ENCODE measurements around the gene FBXO47. TPM values are rescaled to one million over a fixed set of nuclear protein-coding genes. Genes with fewer than 3 reads are reported as not detected.
A peak's percentile ranks its signal among the peaks of the same experiment; 100 is the strongest.

FBXO47 gene, protein sequence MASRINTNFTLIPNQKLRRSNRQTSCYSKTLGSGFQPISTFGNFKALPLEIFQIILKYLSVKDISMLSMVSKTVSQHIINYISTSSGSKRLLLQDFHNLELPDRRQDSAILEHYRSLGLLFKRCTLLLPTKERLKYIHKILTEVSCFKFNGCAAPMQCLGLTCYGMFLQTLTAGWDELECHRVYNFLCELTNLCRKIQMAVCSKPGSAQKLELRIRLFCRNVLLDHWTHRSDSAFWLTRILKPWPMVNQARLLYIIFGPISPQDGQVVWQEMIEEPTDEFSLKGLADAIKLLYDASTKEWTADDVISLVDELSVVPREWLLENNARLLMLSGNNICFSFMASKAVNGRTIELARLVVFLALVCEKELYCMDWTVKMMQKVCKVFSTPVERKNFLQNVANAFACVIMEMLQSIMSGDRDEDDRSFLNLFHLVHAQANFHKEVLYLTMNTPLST
- not detected for total RNA-seq

DNA sequence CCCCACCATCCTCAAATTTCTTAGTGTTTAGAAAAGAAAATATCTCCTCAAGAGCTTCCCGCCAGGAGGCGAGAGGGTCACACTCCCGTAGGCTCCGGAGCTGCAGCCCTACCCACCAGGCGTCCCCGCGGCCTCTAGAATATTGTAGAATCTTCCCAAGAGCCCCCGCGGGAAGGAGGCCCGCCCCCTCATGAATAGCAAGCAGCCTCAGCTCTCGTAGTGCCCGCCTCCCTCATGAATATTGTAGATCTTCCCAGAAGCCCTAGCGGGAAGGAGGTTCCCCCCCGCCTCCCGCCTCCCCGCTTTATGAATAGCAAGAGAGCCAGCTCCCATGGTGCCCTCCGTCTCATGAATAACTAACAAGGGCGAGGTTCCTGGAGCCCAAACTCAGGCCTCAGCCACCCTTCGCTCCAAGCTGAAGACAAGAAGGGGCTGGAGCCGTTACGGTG, at the start of gene FBXO47:
FBXO47 (minus strand) TSS at position 114 of the 449 bp plus-strand sequence. CDS start 4,378 bp downstream, outside the sequence.
- Mint-ChIP-seq H3K27ac (peak within 1 kb of the TSS; percentile 83), H3K36me3 (ENCODE audit: low read depth) (no peaks in the 10 kb centered on the region), H3K9me3 (ENCODE audit: insufficient read depth) (no peaks in the 10 kb centered on the region), H3K4me3 (peak within 1 kb of the TSS; percentile 77), H3K4me1 (ENCODE audit: low read depth) (peaks cover 28% of the 10 kb centered on the region), H3K27me3 (ENCODE audit: low read depth) (peaks cover 4% of the 10 kb centered on the region)
- CTCF ChIA-PET, result interaction anchor here (1.1 to 1.7 kb wide), 5 partner anchors 16 to 207 kb away, joined by 5 to 20 read pairs (median 5); partner anchors contain the start of gene LASP1NB
- POLR2A ChIA-PET, result interaction anchor here (0.7 to 1.4 kb wide), 3 partner anchors 98 to 207 kb away, joined by 3 to 7 read pairs (median 3); partner anchors contain the start of genes LASP1 and RPL23
- peak; percentile 91 for DNase-seq
- peak; percentile 99 for ATAC-seq

DNA sequence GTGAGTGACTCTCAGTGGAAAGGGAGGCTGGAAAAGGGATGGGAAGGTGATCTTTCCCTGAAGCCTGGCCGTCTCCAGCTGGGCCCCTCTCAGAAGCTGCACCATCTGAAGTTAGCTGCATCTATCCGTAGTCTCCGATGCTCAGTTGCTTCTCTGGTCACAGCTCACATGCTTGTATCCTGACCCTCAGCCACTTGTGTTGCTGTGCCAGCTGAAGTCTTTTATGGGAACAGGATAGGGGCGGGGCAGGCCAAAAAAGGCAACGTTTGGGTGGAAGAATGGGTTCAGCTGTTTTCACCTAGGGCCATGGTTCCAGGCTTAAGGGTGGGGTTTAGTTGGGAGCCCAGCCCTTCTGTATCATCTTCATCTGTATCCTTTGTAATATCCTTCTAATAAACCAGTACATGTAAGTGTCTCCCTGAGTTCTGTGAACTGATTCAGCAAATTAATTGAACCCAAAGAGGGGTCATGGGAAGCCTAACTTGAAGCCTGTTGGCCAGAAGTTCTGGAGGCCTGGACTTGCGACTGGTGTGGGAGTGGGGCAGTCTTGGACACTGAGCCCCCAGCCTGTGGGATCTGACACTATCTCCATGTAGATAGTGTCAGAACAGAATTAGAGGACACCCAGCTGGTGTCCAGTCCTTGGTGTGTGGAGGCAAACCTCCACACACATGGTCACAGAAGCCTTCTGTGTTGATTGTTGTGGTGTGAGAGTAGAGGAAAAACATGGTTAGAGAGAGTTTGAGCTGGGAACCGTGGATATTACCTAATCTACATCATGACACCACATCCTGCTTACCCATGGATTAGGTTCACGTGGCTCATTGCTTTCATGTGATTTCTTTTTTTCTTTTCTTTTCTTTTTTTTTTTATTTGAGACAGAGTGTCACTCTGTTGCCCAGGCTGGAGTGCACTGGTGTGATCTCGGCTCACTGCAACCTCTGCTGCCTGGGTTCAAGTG, 49.3 kb upstream of the FBXO47 start:
- peak; percentile 34 for DNase-seq
- ChIA-PET POLR2A (no interaction called here), CTCF (interaction anchor here (1.0 to 5.8 kb wide), 4 partner anchors 33 to 158 kb away, joined by 3 to 34 read pairs (median 8); no protein-coding TSS in a partner anchor)
- Mint-ChIP-seq H3K4me1 (ENCODE audit: low read depth) (peaks cover 27% of the 10 kb centered on the region), H3K27me3 (ENCODE audit: low read depth) (peaks cover 3% of the 10 kb centered on the region), H3K9me3 (ENCODE audit: insufficient read depth) (no peaks in the 10 kb centered on the region), H3K27ac (peak overlapping the region; percentile 68), H3K36me3 (ENCODE audit: low read depth) (no peaks in the 10 kb centered on the region), H3K4me3 (no peak overlapping the region)
- ATAC-seq, result peak; percentile 74

DNA sequence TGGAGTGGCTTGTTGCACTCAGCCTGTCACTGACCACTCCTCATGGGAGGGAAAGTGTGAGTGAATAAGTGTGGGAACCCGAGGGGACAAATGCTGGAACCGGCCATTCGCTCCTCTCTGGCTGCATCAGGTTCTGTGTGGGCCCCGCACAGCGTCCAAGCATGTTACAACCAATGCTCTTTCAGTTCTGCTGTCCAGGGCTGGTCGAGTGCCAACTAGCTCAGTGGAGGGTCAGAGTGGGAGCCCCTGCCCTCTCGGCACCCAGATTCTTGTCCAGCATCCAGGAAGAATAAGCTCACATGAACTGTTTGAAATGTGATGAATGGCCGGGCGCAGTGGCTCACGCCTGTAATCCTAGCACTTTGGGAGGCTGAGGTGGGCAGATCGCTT, 48.3 kb upstream of the FBXO47 start:
- Mint-ChIP-seq H3K4me3 (no peak overlapping the region), H3K9me3 (ENCODE audit: insufficient read depth) (no peaks in the 10 kb centered on the region), H3K36me3 (ENCODE audit: low read depth) (no peaks in the 10 kb centered on the region), H3K4me1 (ENCODE audit: low read depth) (peaks cover 27% of the 10 kb centered on the region), H3K27ac (no peak overlapping the region), H3K27me3 (ENCODE audit: low read depth) (no peaks in the 10 kb centered on the region)
- DNase-seq, result no peak
- CTCF ChIA-PET, result interaction anchor here (1.0 to 5.8 kb wide), 3 partner anchors 32 to 149 kb away, joined by 3 to 34 read pairs (median 6); no protein-coding TSS in a partner anchor
- ATAC-seq, result no peak
- POLR2A ChIA-PET, result no interaction called here

DNA sequence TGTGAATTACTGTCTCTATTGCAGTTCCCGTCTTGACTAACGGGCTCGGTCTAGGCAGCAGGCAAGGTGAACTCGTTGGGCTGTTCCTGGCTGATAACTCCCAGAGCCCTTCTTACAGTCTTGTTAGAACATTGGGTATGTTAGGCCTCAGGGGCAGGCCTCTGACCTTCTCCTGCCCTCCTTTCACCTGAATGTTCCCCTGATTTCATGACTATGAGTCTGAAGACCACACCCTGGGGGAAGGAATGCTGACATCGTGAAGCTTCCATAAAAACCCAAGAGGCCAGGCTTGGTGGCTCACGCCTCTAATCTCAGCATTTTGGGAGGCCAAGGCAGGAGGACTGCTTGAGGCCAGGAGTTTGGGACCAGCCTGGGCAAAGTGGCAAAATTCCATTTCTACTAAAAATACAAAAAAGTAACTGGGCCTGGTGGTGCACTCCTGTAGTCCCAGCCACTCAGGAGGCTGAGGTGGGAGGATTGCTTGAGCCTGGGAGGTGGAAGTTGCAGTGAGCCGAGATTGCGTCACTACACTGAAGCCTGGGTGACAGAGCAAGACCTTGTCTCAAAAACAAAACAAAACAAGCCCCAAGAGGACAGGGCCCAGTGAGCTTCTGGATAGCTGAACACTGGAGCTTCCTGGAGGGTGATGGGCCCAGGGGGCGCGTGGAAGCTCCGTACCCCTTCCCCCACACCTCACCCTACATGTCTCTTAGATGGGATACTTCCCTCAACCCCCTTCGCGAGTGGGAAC, 47.8 kb upstream of the FBXO47 start:
- CTCF ChIA-PET, result interaction anchor here (1.0 to 5.8 kb wide), 3 partner anchors 31 to 150 kb away, joined by 3 to 34 read pairs (median 6); no protein-coding TSS in a partner anchor
- no peak overlapping the region for H3K27ac Mint-ChIP-seq
- DNase-seq (no peak), ATAC-seq (no peak)
- no peaks in the 10 kb centered on the region for H3K36me3 Mint-ChIP-seq (ENCODE audit: low read depth)
- no peak overlapping the region for H3K4me3 Mint-ChIP-seq
- no peaks in the 10 kb centered on the region for H3K9me3 Mint-ChIP-seq (ENCODE audit: insufficient read depth)
- H3K4me1 Mint-ChIP-seq (ENCODE audit: low read depth), result peaks cover 27% of the 10 kb centered on the region
- H3K27me3 Mint-ChIP-seq (ENCODE audit: low read depth), result no peaks in the 10 kb centered on the region
- POLR2A ChIA-PET, result no interaction called here

DNA sequence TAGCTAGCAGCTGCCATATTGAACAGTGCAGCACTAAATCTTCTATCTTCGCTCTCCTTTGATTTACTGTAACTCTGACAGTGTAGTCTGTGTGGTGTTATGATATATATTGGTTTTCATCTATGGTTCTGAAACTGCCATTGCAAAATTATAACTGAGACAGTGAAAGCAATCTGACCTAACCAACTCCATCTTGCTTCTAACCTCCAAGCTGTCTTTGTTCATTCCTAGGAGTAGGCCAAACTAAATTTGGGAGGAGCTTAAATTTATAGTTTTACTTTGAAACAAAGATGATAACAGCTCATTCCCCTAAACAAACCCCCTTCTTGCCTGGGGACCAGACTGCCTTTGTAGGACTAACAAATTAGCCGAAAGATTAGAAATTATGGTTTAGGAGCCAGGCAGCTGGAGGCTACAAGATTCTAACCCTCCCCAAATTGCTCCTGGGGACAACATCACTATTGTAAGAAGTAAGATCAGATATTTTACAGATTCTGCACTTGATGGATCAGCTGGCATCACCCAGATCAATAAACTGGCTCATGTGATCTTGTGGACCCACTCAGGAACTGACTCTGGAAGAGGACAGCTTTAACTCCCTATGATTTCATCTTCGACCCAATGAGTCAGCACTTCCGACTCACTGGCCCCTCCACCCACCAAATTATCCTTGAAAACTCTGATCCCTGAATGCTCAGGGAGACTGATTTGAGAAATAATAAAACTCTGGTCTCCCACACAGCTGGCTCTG, 47.0 kb upstream of the FBXO47 start:
- ATAC-seq (no peak), DNase-seq (no peak)
- Mint-ChIP-seq H3K27ac (no peak overlapping the region), H3K4me3 (no peak overlapping the region), H3K36me3 (ENCODE audit: low read depth) (no peaks in the 10 kb centered on the region), H3K27me3 (ENCODE audit: low read depth) (no peaks in the 10 kb centered on the region), H3K9me3 (ENCODE audit: insufficient read depth) (no peaks in the 10 kb centered on the region), H3K4me1 (ENCODE audit: low read depth) (peaks cover 27% of the 10 kb centered on the region)
- POLR2A ChIA-PET, result no interaction called here
- CTCF ChIA-PET, result interaction anchor here (1.0 to 5.8 kb wide), 3 partner anchors 30 to 151 kb away, joined by 3 to 34 read pairs (median 6); no protein-coding TSS in a partner anchor

DNA sequence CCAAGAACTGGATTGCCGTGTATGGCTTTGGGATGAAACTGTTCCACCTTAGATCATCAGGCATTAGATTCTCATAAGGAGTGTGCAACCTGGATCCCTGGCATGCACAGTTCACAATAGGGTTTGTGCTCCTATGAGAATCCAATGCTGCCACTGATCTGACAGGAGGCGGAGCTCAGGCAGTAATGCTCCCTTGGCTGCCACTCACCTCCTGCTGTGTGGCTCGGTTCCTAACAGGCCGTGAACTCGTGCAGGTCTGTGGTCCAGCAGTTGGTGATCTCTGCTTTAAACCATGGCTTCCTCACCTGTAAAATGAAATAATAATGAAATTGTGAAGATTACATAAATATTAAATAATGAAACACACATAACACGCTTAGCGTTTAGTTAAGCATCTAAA, 45.5 kb upstream of the FBXO47 start:
- Mint-ChIP-seq H3K4me1 (ENCODE audit: low read depth) (peaks cover 15% of the 10 kb centered on the region), H3K9me3 (ENCODE audit: insufficient read depth) (no peaks in the 10 kb centered on the region), H3K27ac (no peak overlapping the region), H3K27me3 (ENCODE audit: low read depth) (peaks cover 2% of the 10 kb centered on the region), H3K4me3 (no peak overlapping the region), H3K36me3 (ENCODE audit: low read depth) (no peaks in the 10 kb centered on the region)
- DNase-seq, result no peak
- ChIA-PET CTCF (interaction anchor here (1.4 kb wide), 1 partner anchor 30 kb away, joined by 4 read pairs; no protein-coding TSS in a partner anchor), POLR2A (no interaction called here)
- ATAC-seq, result no peak

DNA sequence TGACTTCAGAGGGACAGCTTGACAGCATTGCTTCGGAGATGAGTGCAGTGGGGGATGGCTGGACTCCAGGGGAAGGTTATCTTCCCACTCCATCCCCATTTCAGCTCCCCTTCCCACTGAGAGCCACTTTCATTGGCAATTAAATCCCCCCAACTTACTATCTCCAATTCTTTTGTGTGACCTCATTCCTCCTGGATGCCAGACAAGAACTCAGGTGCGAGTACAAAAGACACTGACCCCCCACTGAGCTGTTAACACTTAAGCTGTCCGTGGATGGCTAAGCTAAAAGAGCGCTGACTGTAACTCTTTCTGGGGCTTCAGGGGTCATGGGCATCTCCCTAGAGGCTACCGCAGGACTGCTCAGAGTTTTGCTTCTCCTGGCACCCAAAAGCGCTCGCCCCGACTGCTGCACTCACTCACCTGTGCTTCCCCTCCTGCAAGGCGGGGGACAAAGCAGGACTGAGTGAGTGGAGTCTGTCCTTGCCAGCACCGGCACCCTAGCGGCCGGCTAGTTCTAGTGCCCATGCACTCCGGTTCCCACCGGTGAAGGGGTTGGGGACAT, 44.8 kb upstream of the FBXO47 start:
- no peak overlapping the region for H3K4me3 Mint-ChIP-seq
- no peak overlapping the region for H3K27ac Mint-ChIP-seq
- ChIA-PET CTCF (interaction anchor here (1.4 kb wide), 1 partner anchor 29 kb away, joined by 4 read pairs; no protein-coding TSS in a partner anchor), POLR2A (no interaction called here)
- H3K36me3 Mint-ChIP-seq (ENCODE audit: low read depth), result no peaks in the 10 kb centered on the region
- H3K9me3 Mint-ChIP-seq (ENCODE audit: insufficient read depth), result no peaks in the 10 kb centered on the region
- peaks cover 9% of the 10 kb centered on the region for H3K4me1 Mint-ChIP-seq (ENCODE audit: low read depth)
- peaks cover 2% of the 10 kb centered on the region for H3K27me3 Mint-ChIP-seq (ENCODE audit: low read depth)
- ATAC-seq (no peak), DNase-seq (no peak)

DNA sequence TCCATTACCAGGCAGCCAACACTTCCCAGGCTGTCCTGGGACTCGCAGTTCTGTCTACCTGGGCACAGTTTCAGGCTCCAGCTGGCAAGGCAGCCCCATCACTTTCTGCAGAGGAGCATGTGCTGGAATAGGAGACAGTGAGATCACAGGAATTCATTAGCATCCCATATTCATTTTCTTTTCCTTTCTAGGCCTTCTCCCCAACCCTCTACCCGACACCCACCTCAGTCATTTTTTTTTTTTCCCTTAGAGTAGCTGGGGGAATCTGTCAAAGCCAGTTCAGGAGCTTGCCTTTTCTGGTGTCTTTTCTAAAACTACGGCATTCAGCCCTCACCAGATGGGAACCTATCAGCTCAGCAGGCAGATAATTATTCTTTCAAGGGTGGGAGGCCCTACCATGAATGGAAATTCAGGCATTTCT, 42.4 kb upstream of the FBXO47 start:
- no peak overlapping the region for H3K4me3 Mint-ChIP-seq
- ATAC-seq, result no peak
- H3K27me3 Mint-ChIP-seq (ENCODE audit: low read depth), result peaks cover 6% of the 10 kb centered on the region
- CTCF ChIA-PET, result interaction anchor here (0.7 to 1.9 kb wide), 4 partner anchors 11 to 155 kb away, joined by 3 to 6 read pairs (median 4); no protein-coding TSS in a partner anchor
- POLR2A ChIA-PET, result interaction anchor here (0.6 kb wide), 1 partner anchor 24 kb away, joined by 3 read pairs; no protein-coding TSS in a partner anchor
- H3K4me1 Mint-ChIP-seq (ENCODE audit: low read depth), result no peaks in the 10 kb centered on the region
- H3K36me3 Mint-ChIP-seq (ENCODE audit: low read depth), result no peaks in the 10 kb centered on the region
- H3K9me3 Mint-ChIP-seq (ENCODE audit: insufficient read depth), result no peaks in the 10 kb centered on the region
- no peak for DNase-seq
- H3K27ac Mint-ChIP-seq, result no peak overlapping the region

DNA sequence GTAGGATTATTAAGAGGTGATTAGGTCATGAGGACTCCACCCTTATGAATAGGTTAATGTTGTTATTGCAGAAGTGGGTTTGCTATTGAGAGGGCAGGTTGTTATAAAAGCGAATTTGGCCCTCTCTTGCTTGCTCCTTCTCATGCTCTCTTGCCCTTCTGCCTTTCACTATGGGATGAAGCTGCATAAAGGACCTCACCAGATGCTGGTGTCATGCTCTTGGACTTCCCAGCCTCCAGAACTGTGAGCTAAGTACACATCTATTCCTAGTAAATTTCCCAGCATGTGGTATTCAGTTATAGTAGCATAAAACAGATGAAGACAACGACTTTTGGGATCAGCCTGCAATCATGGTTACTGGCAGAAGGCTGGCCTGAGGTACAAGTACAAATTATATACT, 41.4 kb upstream of the FBXO47 start:
- no peaks in the 10 kb centered on the region for H3K9me3 Mint-ChIP-seq (ENCODE audit: insufficient read depth)
- no peaks in the 10 kb centered on the region for H3K36me3 Mint-ChIP-seq (ENCODE audit: low read depth)
- ChIA-PET CTCF (interaction anchor here (0.9 kb wide), 1 partner anchor 62 kb away, joined by 3 read pairs; no protein-coding TSS in a partner anchor), POLR2A (no interaction called here)
- H3K27me3 Mint-ChIP-seq (ENCODE audit: low read depth), result peaks cover 6% of the 10 kb centered on the region
- H3K4me3 Mint-ChIP-seq, result no peak overlapping the region
- no peak overlapping the region for H3K27ac Mint-ChIP-seq
- peaks cover 2% of the 10 kb centered on the region for H3K4me1 Mint-ChIP-seq (ENCODE audit: low read depth)
- ATAC-seq, result no peak
- no peak for DNase-seq

Data from activated CD8-positive, alpha-beta T cell treated with anti-CD3 and anti-CD28 coated beads, Interleukin-2, amount 10 ng/mL, durations not matched to agents 7 days and 5 days (primary cell).